Liver (tissue), 3 donors: ENCODE results near the gene ANKMY1.

Experiments used
- CTCF ChIP-seq: fragments of 150-350 bp; IDR thresholded peaks from 2 replicates; pipeline ENCODE4 v1.5.1; 2017; ENCODE audit warnings: improper control_type of control experiment, low read depth, low read length; ENCODE audit not compliant: missing input control
- JUND ChIP-seq, 2 donors: IDR thresholded peaks; 2 replicates each; pipeline ENCODE4 v1.6.1; 2016; ENCODE audit warnings: antibody characterized with exemption in 2 of 2
- RAD21 ChIP-seq, 2 donors: IDR thresholded peaks; 2 replicates each; pipeline ENCODE4 v1.6.1; 2016; ENCODE audit warnings: antibody characterized with exemption in 2 of 2, mild to moderate bottlenecking in 2 of 2
- donor health status: healthy.
- donor health status: healthy.

- TF ChIP-seq CTCF (no peak), JUND (IDR thresholded peaks at IDR 0.05) (no peak), RAD21 (IDR thresholded peaks at IDR 0.05) (no peak)
Observed at GRCh38 chr2:240586919-240587800, 29.4 kb upstream of the ANKMY1 start.
